H9 (cell line): ENCODE results near the gene RANGRF. TPM values are rescaled to one million over a fixed set of nuclear protein-coding genes. Genes with fewer than 3 reads are reported as not detected.

Experiments used
- DNase-seq: peaks from one replicate; pipeline ENCODE4 v3.0.0-alpha.2; 2017
- H2AFZ ChIP-seq: one replicate; pipeline ENCODE4 v1.6.1; 2013; ENCODE audit warnings: mild to moderate bottlenecking, low read length, control low read depth, moderate library complexity
- H2AK5ac ChIP-seq: 2 replicates; pipeline ENCODE4 v1.6.1; 2013; ENCODE audit warnings: low read length, control low read depth, mixed read lengths; ENCODE audit not compliant: insufficient read length
- H2BK120ac ChIP-seq: one replicate; pipeline ENCODE4 v1.6.1; 2013; ENCODE audit warnings: low read depth, mild to moderate bottlenecking, low read length, control low read depth, inconsistent platforms; ENCODE audit not compliant: poor library complexity, severe bottlenecking
- H2BK12ac ChIP-seq: 2 replicates; pipeline ENCODE4 v1.6.1; 2013; ENCODE audit warnings: low read length, control low read depth, mixed read lengths, low read depth; ENCODE audit not compliant: insufficient read length
- H2BK15ac ChIP-seq: 2 replicates; pipeline ENCODE4 v1.6.1; 2013; ENCODE audit warnings: low read depth, low read length, control low read depth
- H2BK20ac ChIP-seq: one replicate; pipeline ENCODE4 v1.6.1; 2013; ENCODE audit warnings: low read depth, mild to moderate bottlenecking, low read length, control low read depth, inconsistent platforms; ENCODE audit not compliant: poor library complexity, severe bottlenecking
- H2BK5ac ChIP-seq: 2 replicates; pipeline ENCODE4 v1.6.1; 2013; ENCODE audit warnings: low read length, control low read depth, mixed read lengths; ENCODE audit not compliant: insufficient read length
- H3K14ac ChIP-seq: 2 replicates; pipeline ENCODE4 v1.6.1; 2013; ENCODE audit warnings: low read length, control low read depth; ENCODE audit not compliant: insufficient read depth
- H3K18ac ChIP-seq: 2 replicates; pipeline ENCODE4 v1.6.1; 2013; ENCODE audit warnings: low read depth, mild to moderate bottlenecking, mixed read lengths, low read length, control low read depth; ENCODE audit not compliant: insufficient read length
- H3K23ac ChIP-seq: 2 replicates; pipeline ENCODE4 v1.6.1; 2013; ENCODE audit warnings: low read length, control low read depth, mixed read lengths, low read depth; ENCODE audit not compliant: insufficient read length
- H3K23me2 ChIP-seq: 2 replicates; pipeline ENCODE4 v1.6.1; 2013; ENCODE audit warnings: low read depth, mild to moderate bottlenecking, mixed read lengths, low read length, control low read depth; ENCODE audit not compliant: insufficient read length, poor library complexity, severe bottlenecking
- H3K27ac ChIP-seq: 2 replicates; pipeline ENCODE4 v1.5.1; 2013; ENCODE audit warnings: low read length, control low read depth, mixed read lengths, low read depth; ENCODE audit not compliant: insufficient read length
- H3K27me3 ChIP-seq: 2 replicates; pipeline ENCODE4 v1.6.1; 2013; ENCODE audit warnings: low read length, control low read depth, inconsistent platforms; ENCODE audit not compliant: insufficient read depth
- H3K4ac ChIP-seq: 2 replicates; pipeline ENCODE4 v1.6.1; 2013; ENCODE audit warnings: low read depth, mild to moderate bottlenecking, control low read depth, inconsistent platforms, low read length, moderate library complexity
- H3K4me1 ChIP-seq: 2 replicates; pipeline ENCODE4 v1.6.1; 2013; ENCODE audit warnings: low read length, control low read depth, inconsistent platforms; ENCODE audit not compliant: insufficient read depth
- H3K4me2 ChIP-seq: 2 replicates; pipeline ENCODE4 v1.6.1; 2013; ENCODE audit warnings: low read length, control low read depth, mixed read lengths; ENCODE audit not compliant: insufficient read length, insufficient read depth
- H3K56ac ChIP-seq: 2 replicates; pipeline ENCODE4 v1.6.1; 2013; ENCODE audit warnings: low read depth, mild to moderate bottlenecking, mixed read lengths, low read length, control low read depth; ENCODE audit not compliant: insufficient read length
- H3K79me1 ChIP-seq: 2 replicates; pipeline ENCODE4 v1.6.1; 2013; ENCODE audit warnings: low read depth, mild to moderate bottlenecking, moderate library complexity, low read length, control low read depth, inconsistent platforms; ENCODE audit not compliant: insufficient read depth, poor library complexity, severe bottlenecking
- H3K79me2 ChIP-seq: 2 replicates; pipeline ENCODE4 v1.6.1; 2013; ENCODE audit warnings: low read length, control low read depth, inconsistent platforms; ENCODE audit not compliant: insufficient read depth
- H3K9ac ChIP-seq: 2 replicates; pipeline ENCODE4 v1.6.1; 2013; ENCODE audit warnings: low read length, control low read depth, mixed read lengths; ENCODE audit not compliant: insufficient read length; ENCODE audit errors: extremely low read depth
- H3K9me3 ChIP-seq: one replicate; pipeline ENCODE4 v1.6.1; 2013; ENCODE audit warnings: low read depth, low read length, inconsistent platforms; ENCODE audit not compliant: control insufficient read depth
- H3T11ph ChIP-seq: one replicate; pipeline ENCODE4 v1.6.1; 2013; ENCODE audit warnings: mild to moderate bottlenecking, low read length, control low read depth, inconsistent platforms
- H4K20me1 ChIP-seq: one replicate; pipeline ENCODE4 v1.6.1; 2013; ENCODE audit not compliant: control insufficient read depth, insufficient read length, insufficient read depth
- H4K5ac ChIP-seq: 2 replicates; pipeline ENCODE4 v1.6.1; 2013; ENCODE audit warnings: low read depth, mild to moderate bottlenecking, mixed read lengths, low read length, control low read depth; ENCODE audit not compliant: insufficient read length
- H4K8ac ChIP-seq: replicated peaks from 2 replicates; pipeline ENCODE4 v1.6.1; 2013; ENCODE audit warnings: low read length, control low read depth, mixed read lengths, low read depth; ENCODE audit not compliant: insufficient read length
- H4K91ac ChIP-seq: 2 replicates; pipeline ENCODE4 v1.6.1; 2013; ENCODE audit warnings: low read depth, mild to moderate bottlenecking, moderate library complexity, mixed read lengths, low read length, control low read depth; ENCODE audit not compliant: insufficient read length
- H3K27ac Mint-ChIP-seq, 3 experiments: 2 replicates in 2 of 3; 3 replicates in 1 of 3; pipeline ENCODE4 v1.8.0; 2020 to 2021; ENCODE audit warnings: mixed read lengths in 3 of 3, mild to moderate bottlenecking in 1 of 3, moderate library complexity in 1 of 3
- H3K27me3 Mint-ChIP-seq: 2 replicates; pipeline ENCODE4 v1.8.0; 2021; ENCODE audit warnings: low read depth, mild to moderate bottlenecking, moderate library complexity, mixed read lengths
- H3K36me3 Mint-ChIP-seq, 3 experiments: 2 replicates in 2 of 3; 3 replicates in 1 of 3; pipeline ENCODE4 v1.8.0; 2020 to 2021; ENCODE audit warnings: low read depth in 3 of 3, mixed read lengths in 3 of 3; ENCODE audit not compliant: insufficient read depth in 1 of 3
- H3K4me1 Mint-ChIP-seq, 2 experiments: 2 replicates each; pipeline ENCODE4 v1.8.0; 2020; ENCODE audit warnings: mixed read lengths in 2 of 2
- H3K4me3 Mint-ChIP-seq, 2 experiments: 2 replicates in 1 of 2; 3 replicates in 1 of 2; pipeline ENCODE4 v1.8.0; 2020 to 2021; ENCODE audit warnings: mild to moderate bottlenecking in 2 of 2, mixed read lengths in 2 of 2, moderate library complexity in 1 of 2
- H3K9me3 Mint-ChIP-seq, 2 experiments: 2 replicates in 1 of 2; 3 replicates in 1 of 2; pipeline ENCODE4 v1.8.0; 2020; ENCODE audit warnings: mild to moderate bottlenecking in 2 of 2, mixed read lengths in 2 of 2, moderate library complexity in 1 of 2
- CTCF ChIP-seq: fragments of 200-600 bp; sonication (generic); conservative IDR thresholded peaks from 3 replicates; pipeline ENCODE4 v1.8.0; 2021; ENCODE audit warnings: antibody characterized with exemption, mild to moderate bottlenecking
- WGBS: extraction: QIAGEN DNeasy Blood & Tissue Kit; methylation state at CpG from one replicate; pipeline ENCODE4 v1.1.7; 2013; ENCODE audit warnings: missing lambda C conversion rate, low lambda C conversion rate, mixed read lengths; ENCODE audit not compliant: insufficient read length; ENCODE audit errors: extremely low coverage; 5-methylcytosine and 5-hydroxymethylcytosine counted together
- total RNA-seq: library from RNA; stranded (reverse); gene quantifications from 2 replicates; pipeline ENCODE4 v1.2.1, GENCODE V29; 2021

Gene RANGRF
- total RNA-seq, 1 experiment from 2014 or later = 36.9 TPM

- Mint-ChIP-seq H3K4me1 (peaks cover 27 to 43% of the 10 kb centered on the region in 2 experiments), H3K4me3 (peak overlapping the region in 1 of 2 experiments; percentile 9; a peak in 1 of 5 replicates), H3K27ac (no peak overlapping the region), H3K36me3 (no peaks in the 10 kb centered on the region), H3K9me3 (no peaks in the 10 kb centered on the region; a peak in 2 of 5 replicates), H3K27me3 (peaks cover 39% of the 10 kb centered on the region)
- H3K9ac ChIP-seq = no peak overlapping the region
- no peak overlapping the region for H2AFZ ChIP-seq
- H3K18ac ChIP-seq = no peak overlapping the region
- no peak overlapping the region for H2BK120ac ChIP-seq
- no peak overlapping the region for H2BK20ac ChIP-seq
- WGBS = no CpG with 5 or more reads among the region's 13 CpGs
- no peak for TF ChIP-seq CTCF
- H4K91ac ChIP-seq = no peak overlapping the region
- H3K9me3 ChIP-seq = no peaks in the 10 kb centered on the region
- H3K79me1 ChIP-seq = no peaks in the 10 kb centered on the region
- no peak overlapping the region for H2AK5ac ChIP-seq
- H3K56ac ChIP-seq = no peak overlapping the region
- no peak overlapping the region for H3K4me2 ChIP-seq
- no peak for DNase-seq
- H3K4me1 ChIP-seq = no peaks in the 10 kb centered on the region
- no peak overlapping the region for H3K27ac ChIP-seq
- H3K14ac ChIP-seq = no peak overlapping the region
- no peak overlapping the region for H2BK5ac ChIP-seq
- H4K8ac ChIP-seq = no peak overlapping the region
- H3K23ac ChIP-seq = no peak overlapping the region
- no peak overlapping the region for H4K5ac ChIP-seq
- no peak overlapping the region for H2BK12ac ChIP-seq
- no peaks in the 10 kb centered on the region; the same call in 1 of the 2 replicates for H3K27me3 ChIP-seq
- H2BK15ac ChIP-seq = no peak overlapping the region
- H3K23me2 ChIP-seq = peaks cover 14% of the 10 kb centered on the region
- no peak overlapping the region for H3K4ac ChIP-seq
- H3T11ph ChIP-seq = no peak overlapping the region
- H3K79me2 ChIP-seq = no peaks in the 10 kb centered on the region
- H4K20me1 ChIP-seq = no peaks in the 10 kb centered on the region
These were observed 23.8 kb downstream of the RANGRF start for GRCh38 chr17:8312251-8312650.
